IMR-90 (cell line): Measurements from ENCODE around the gene SNX25. TPM values are rescaled to one million over a fixed set of nuclear protein-coding genes. Genes with fewer than 3 reads are reported as not detected.

Source experiments
- ATAC-seq: fragments of 200-7000 bp; cut with Tn5 transposase; 2 replicates; pipeline ENCODE4 v1.9.1; 2020; ENCODE audit warnings: low read depth, mild to moderate bottlenecking, moderate library complexity
- BruUV-seq: library from RNA; stranded (reverse); fragments of 400-500 nt; replicated peaks from 2 replicates; lab custom pipeline; 2021; lab: Mats Ljungman, UMichigan
- CTCF ChIA-PET: fragments of 300-600 bp; formaldehyde crosslinking; extraction: SDS; loops from one replicate; lab custom pipeline; 2021; ENCODE audit warnings: antibody characterized with exemption; lab: Yijun Ruan, JAX
- POLR2A ChIA-PET: fragments of 300-600 bp; sonication (Branson Sonifier 250); formaldehyde crosslinking; loops from one replicate; lab custom pipeline; 2022; ENCODE audit warnings: antibody characterized with exemption; ENCODE audit not compliant: unreplicated experiment; lab: Charles Lee
- DNase-seq: peaks from one replicate; pipeline ENCODE4 v3.0.0; 2013
- H2AFZ ChIP-seq: replicated peaks from 2 replicates; pipeline ENCODE3; 2013; ENCODE audit warnings: low read length, mild to moderate bottlenecking; ENCODE audit not compliant: poor library complexity
- H2AK5ac ChIP-seq: 2 replicates; pipeline ENCODE4 v1.6.1; 2013; ENCODE audit warnings: low read depth, low read length, inconsistent platforms
- H2AK9ac ChIP-seq: replicated peaks from 2 replicates; pipeline ENCODE3; 2013; ENCODE audit warnings: mild to moderate bottlenecking, low read depth, low read length, moderate library complexity; ENCODE audit not compliant: poor library complexity
- H2BK120ac ChIP-seq: 2 replicates; pipeline ENCODE4 v1.6.1; 2013; ENCODE audit warnings: low read depth, low read length, inconsistent platforms
- H2BK15ac ChIP-seq: 3 replicates; pipeline ENCODE4 v1.6.1; 2013; ENCODE audit warnings: low read depth, low read length, inconsistent platforms
- H2BK20ac ChIP-seq: 2 replicates; pipeline ENCODE4 v1.6.1; 2013; ENCODE audit warnings: low read depth, mild to moderate bottlenecking, inconsistent platforms, low read length, moderate library complexity
- H2BK5ac ChIP-seq: 2 replicates; pipeline ENCODE4 v1.6.1; 2013; ENCODE audit warnings: mild to moderate bottlenecking, low read depth, low read length, inconsistent platforms; ENCODE audit not compliant: poor library complexity, severe bottlenecking
- H3K14ac ChIP-seq: replicated peaks from 2 replicates; pipeline ENCODE4 v1.6.1; 2013; ENCODE audit warnings: low read depth, low read length, inconsistent platforms
- H3K18ac ChIP-seq: 2 replicates; pipeline ENCODE4 v1.6.1; 2013; ENCODE audit warnings: low read depth, low read length, control low read depth
- H3K23ac ChIP-seq: 2 replicates; pipeline ENCODE4 v1.6.1; 2013; ENCODE audit warnings: low read depth, low read length, inconsistent platforms
- H3K27ac ChIP-seq: 2 replicates; pipeline ENCODE4 v1.5.1; 2013; ENCODE audit warnings: mild to moderate bottlenecking, control low read depth, low read length; ENCODE audit not compliant: insufficient read depth
- H3K27me3 ChIP-seq: 2 replicates; pipeline ENCODE4 v1.6.1; 2013; ENCODE audit warnings: low read length; ENCODE audit not compliant: control insufficient read depth, insufficient read depth
- H3K36me3 ChIP-seq: 2 replicates; pipeline ENCODE4 v1.6.1; 2013; ENCODE audit warnings: low read length, mixed read lengths; ENCODE audit not compliant: control insufficient read depth, insufficient read depth
- H3K4ac ChIP-seq: 2 replicates; pipeline ENCODE4 v1.6.1; 2013; ENCODE audit warnings: low read depth, low read length, inconsistent platforms
- H3K4me1 ChIP-seq: 2 replicates; pipeline ENCODE4 v1.6.1; 2013; ENCODE audit warnings: low read length, mixed read lengths; ENCODE audit not compliant: control insufficient read depth, insufficient read depth
- H3K4me2 ChIP-seq: 2 replicates; pipeline ENCODE4 v1.6.1; 2013; ENCODE audit warnings: low read depth, mild to moderate bottlenecking, control low read depth, low read length, moderate library complexity
- H3K4me3 ChIP-seq: 2 replicates; pipeline ENCODE4 v1.5.1; 2013; ENCODE audit warnings: low read depth, mild to moderate bottlenecking, control low read depth, low read length, moderate library complexity; ENCODE audit not compliant: insufficient read depth
- H3K56ac ChIP-seq: 2 replicates; pipeline ENCODE4 v1.6.1; 2013; ENCODE audit warnings: low read length, inconsistent platforms; ENCODE audit not compliant: insufficient read depth; ENCODE audit errors: extremely low read depth
- H3K79me1 ChIP-seq, 2 experiments: 2 replicates each; pipeline ENCODE4 v1.6.1; 2013; ENCODE audit warnings: low read length in 2 of 2, inconsistent platforms in 1 of 2, low read depth in 1 of 2
- H3K9ac ChIP-seq: 2 replicates; pipeline ENCODE4 v1.6.1; 2013; ENCODE audit warnings: low read depth, low read length, control low read depth
- H3K9me1 ChIP-seq: 2 replicates; pipeline ENCODE4 v1.6.1; 2013; ENCODE audit warnings: low read length, inconsistent platforms; ENCODE audit not compliant: insufficient read depth
- H3K9me3 ChIP-seq: 2 replicates; pipeline ENCODE4 v1.6.1; 2013; ENCODE audit warnings: low read length; ENCODE audit not compliant: control insufficient read depth, insufficient read depth
- H4K20me1 ChIP-seq: 2 replicates; pipeline ENCODE4 v1.6.1; 2013; ENCODE audit warnings: low read length, inconsistent platforms; ENCODE audit not compliant: insufficient read depth
- H4K5ac ChIP-seq: 2 replicates; pipeline ENCODE4 v1.6.1; 2013; ENCODE audit warnings: mild to moderate bottlenecking, low read depth, low read length, control low read depth
- H4K8ac ChIP-seq, 2 experiments: 2 replicates each; pipeline ENCODE4 v1.6.1; 2013; ENCODE audit warnings: low read depth in 2 of 2, low read length in 2 of 2, control low read depth in 1 of 2, inconsistent platforms in 1 of 2
- H4K91ac ChIP-seq: 2 replicates; pipeline ENCODE4 v1.6.1; 2013; ENCODE audit warnings: low read depth, low read length, inconsistent platforms; ENCODE audit not compliant: insufficient read depth
- BHLHE40 ChIP-seq: fragments of 150-350 bp; IDR thresholded peaks from 2 replicates; pipeline ENCODE4 v1.6.1; 2016; ENCODE audit warnings: mild to moderate bottlenecking, low read depth, low read length
- CEBPB ChIP-seq: IDR thresholded peaks from 2 replicates; pipeline ENCODE4 v1.6.1; 2012; ENCODE audit warnings: low read depth, low read length, improper control_type of control experiment
- CHD1 ChIP-seq: IDR thresholded peaks from 2 replicates; pipeline ENCODE4 v1.6.1; 2012; ENCODE audit warnings: low read depth, low read length, improper control_type of control experiment
- CTCF ChIP-seq: conservative IDR thresholded peaks from 2 replicates; pipeline ENCODE4 v1.5.1; 2012; ENCODE audit warnings: mild to moderate bottlenecking, low read depth, low read length, improper control_type of control experiment
- ELK1 ChIP-seq: fragments of 150-350 bp; IDR thresholded peaks from 2 replicates; pipeline ENCODE4 v1.6.1; 2016; ENCODE audit warnings: low read depth, mild to moderate bottlenecking, low read length, moderate library complexity, borderline replicate concordance
- FOS ChIP-seq: fragments of 150-350 bp; IDR thresholded peaks from 2 replicates; pipeline ENCODE4 v1.6.1; 2016; ENCODE audit warnings: low read depth, low read length
- MAFK ChIP-seq: IDR thresholded peaks from 2 replicates; pipeline ENCODE4 v1.6.1; 2012; ENCODE audit warnings: low read depth, low read length, improper control_type of control experiment
- MAZ ChIP-seq: IDR thresholded peaks from 2 replicates; pipeline ENCODE4 v1.6.1; 2012; ENCODE audit warnings: low read depth, mild to moderate bottlenecking, low read length, improper control_type of control experiment, moderate library complexity, borderline replicate concordance
- MXI1 ChIP-seq: IDR thresholded peaks from 2 replicates; pipeline ENCODE4 v1.6.1; 2012; ENCODE audit warnings: low read depth, mild to moderate bottlenecking, low read length, moderate library complexity, borderline replicate concordance
- NFE2L2 ChIP-seq: fragments of 150-350 bp; IDR thresholded peaks from 2 replicates; pipeline ENCODE4 v1.6.1; 2016; ENCODE audit warnings: low read depth, mild to moderate bottlenecking, low read length
- POLR2A ChIP-seq: IDR thresholded peaks from 2 replicates; pipeline ENCODE4 v1.6.1; 2012; ENCODE audit warnings: mild to moderate bottlenecking, low read depth, low read length
- RAD21 ChIP-seq: IDR thresholded peaks from 2 replicates; pipeline ENCODE4 v1.6.1; 2012; ENCODE audit warnings: low read length, improper control_type of control experiment
- RCOR1 ChIP-seq: IDR thresholded peaks from 2 replicates; pipeline ENCODE4 v1.6.1; 2012; ENCODE audit warnings: mild to moderate bottlenecking, low read length, improper control_type of control experiment; ENCODE audit not compliant: insufficient replicate concordance
- SMC3 ChIP-seq: fragments of 150-350 bp; IDR thresholded peaks from 2 replicates; pipeline ENCODE4 v1.6.1; 2016; ENCODE audit warnings: low read depth, mild to moderate bottlenecking, antibody characterized with exemption, low read length, moderate library complexity
- WGBS, 2 experiments: methylation state at CpG; one replicate each; pipeline versions ENCODE4 v1.1.5 to v1.1.7; 2013; ENCODE audit warnings: missing lambda C conversion rate in 2 of 2; ENCODE audit not compliant: insufficient read length in 1 of 2; ENCODE audit errors: extremely low coverage in 2 of 2; 5-methylcytosine and 5-hydroxymethylcytosine counted together
- dilution Hi-C: fragments of 300-500 bp; cut with HindIII; formaldehyde crosslinking; loops from one replicate; pipeline ENCODE4 v1.14.3; 2018; ENCODE audit warnings: low sequenced_read_pairs; ENCODE audit not compliant: unreplicated experiment
- in situ Hi-C: fragments of 300-500 bp; cut with MboI; formaldehyde crosslinking; loops from 3 replicates; pipeline ENCODE4 v1.14.3; 2019; ENCODE audit warnings: low sequenced_read_pairs, inconsistent platforms, mixed read lengths
- intact Hi-C: fragments of 100-400 bp; cut with micrococcal nuclease; formaldehyde crosslinking; loops from 2 replicates; pipeline ENCODE4 v1.10.0; 2022
- polyA plus RNA-seq, 3 experiments: library from polyadenylated mRNA; depleted of rRNA; stranded (reverse); fragments of >200 nt; gene quantifications; 2 replicates each; pipeline ENCODE4 v1.2.3, GENCODE V29; 2012; ENCODE audit warnings: low replicate concordance in 1 of 3
- total RNA-seq: library from RNA; depleted of rRNA; stranded (reverse); fragments of >200 nt; gene quantifications from 2 replicates; pipeline ENCODE4 v1.2.3, GENCODE V29; 2012
- TF ChIP-seq, protein P1 (sequence below): fragments of 150-350 bp; IDR thresholded peaks from 2 replicates; pipeline ENCODE4 v1.6.1; 2017; ENCODE audit warnings: mild to moderate bottlenecking, antibody characterized with exemption, low read length, low read depth

Gene SNX25
- total and polyA plus RNA-seq, 2 of the 4 experiments (the other 2 are of a cell fraction) = 11.4 to 28.3 TPM

DNA sequence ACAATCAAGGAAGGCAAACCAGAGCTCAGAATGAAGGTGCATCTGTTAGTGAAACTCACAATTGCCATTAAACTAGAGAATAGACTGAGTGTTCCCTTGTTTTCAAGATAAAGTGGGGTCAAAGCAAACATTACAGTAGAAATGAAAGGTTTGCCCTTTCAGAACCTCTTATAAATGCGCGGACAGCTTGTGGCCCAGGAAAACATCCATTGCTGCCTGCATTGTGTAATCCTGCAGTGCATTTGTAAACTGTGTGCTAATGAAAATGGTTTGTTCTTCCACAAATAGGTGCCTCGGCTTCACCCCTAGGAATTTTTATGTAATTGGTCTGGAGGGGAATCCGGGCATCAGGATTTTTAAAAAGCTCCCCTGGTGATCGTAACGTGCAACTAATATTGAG is 62.8 kb downstream of the SNX25 start:
- intact Hi-C loops = no loop called here
- ChIA-PET POLR2A (no interaction called here), CTCF (no interaction called here)
- Histone ChIP-seq H3K4me2 (no peak overlapping the region), H4K20me1 (0 out of 2 replicates have a peak, but pooled peaks cover 4% of the 10 kb centered on the region), H3K9ac (no peak overlapping the region), H3K4me3 (no peak overlapping the region), H3K9me1 (peaks cover 7% of the 10 kb centered on the region), H2BK15ac (no peak overlapping the region), H2AK5ac (no peak overlapping the region), H2BK5ac (no peak overlapping the region), H3K23ac (no peak overlapping the region), H3K79me1 (peaks cover 18 to 23% of the 10 kb centered on the region in 2 experiments; a peak in 3 of 4 replicates), H2AK9ac (no peak overlapping the region), H2BK120ac (no peak overlapping the region), H3K4me1 (peaks cover 2% of the 10 kb centered on the region; the same call in 1 of the 2 replicates), H3K9me3 (no peaks in the 10 kb centered on the region), H3K36me3 (peaks cover 3% of the 10 kb centered on the region; the same call in 1 of the 2 replicates), H2AFZ (no peak overlapping the region), H2BK20ac (no peak overlapping the region), H4K91ac (no peak overlapping the region), H4K5ac (no peak overlapping the region), H3K56ac (no peak overlapping the region), H4K8ac (no peak overlapping the region), H3K4ac (no peak overlapping the region), H3K27me3 (no peaks in the 10 kb centered on the region), H3K14ac (no peak overlapping the region), H3K27ac (no peak overlapping the region), H3K18ac (no peak overlapping the region)
- no TSS peak for BruUV-seq
- dilution Hi-C loops = no loop called here
- ATAC-seq (no peak), DNase-seq (no peak)
- in situ Hi-C loops = no loop called here
- WGBS, 2 experiments = no CpG with 5 or more reads among the region's 6 CpGs
- TF ChIP-seq CTCF (no peak), ELK1 (no peak), BHLHE40 (no peak), FOS (no peak), CEBPB (no peak), MXI1 (no peak), POLR2A (no peak), MAZ (no peak), SMC3 (no peak), RAD21 (no peak), CHD1 (no peak), NFE2L2 (no peak), MAFK (no peak), RCOR1 (no peak)
- TF ChIP-seq, protein P1, sequence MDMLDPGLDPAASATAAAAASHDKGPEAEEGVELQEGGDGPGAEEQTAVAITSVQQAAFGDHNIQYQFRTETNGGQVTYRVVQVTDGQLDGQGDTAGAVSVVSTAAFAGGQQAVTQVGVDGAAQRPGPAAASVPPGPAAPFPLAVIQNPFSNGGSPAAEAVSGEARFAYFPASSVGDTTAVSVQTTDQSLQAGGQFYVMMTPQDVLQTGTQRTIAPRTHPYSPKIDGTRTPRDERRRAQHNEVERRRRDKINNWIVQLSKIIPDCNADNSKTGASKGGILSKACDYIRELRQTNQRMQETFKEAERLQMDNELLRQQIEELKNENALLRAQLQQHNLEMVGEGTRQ = no peak
